ENCODE measurements around the gene TGM3. TPM values are rescaled to one million over a fixed set of nuclear protein-coding genes. Genes with fewer than 3 reads are reported as not detected.

TGM3 gene
- total RNA-seq, 5 donors from 2014 or later (not counting 1 experiment from before 2014, with no cell fraction given) = not detected

DNA sequence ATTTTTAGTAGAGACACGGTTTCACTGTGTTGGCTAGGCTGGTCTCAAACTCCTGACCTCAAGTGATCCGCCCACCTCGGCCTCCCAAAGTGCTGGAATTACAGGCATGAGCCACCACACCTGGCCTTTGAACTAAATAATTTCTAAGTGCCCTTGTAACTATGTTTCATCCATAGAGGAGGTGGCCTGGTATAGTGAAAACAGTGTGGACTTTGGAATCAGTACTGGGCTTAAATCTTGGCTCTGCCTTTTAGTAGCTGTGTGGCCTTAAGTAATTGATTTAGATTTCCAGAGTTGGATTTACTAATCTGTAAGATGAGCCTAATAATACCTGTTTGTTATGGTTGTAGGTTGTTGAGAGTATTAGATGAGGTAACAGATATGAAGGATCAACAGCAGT, 14.2 kb upstream of the TGM3 start:
- Mint-ChIP-seq H3K36me3 (no peaks in the 10 kb centered on the region), H3K4me3 (no peak overlapping the region), H3K27me3 (peaks cover 12 to 18% of the 10 kb centered on the region in 2 donors), H3K4me1 (peaks cover 0 to 8% (median 0%) of the 10 kb centered on the region in 3 donors), H3K27ac (no peak overlapping the region), H3K9me3 (peaks cover 0 to 5% (median 2%) of the 10 kb centered on the region in 3 donors)
- POLR2A ChIA-PET = no interaction called here
- Histone ChIP-seq H3K9me3 (no peaks in the 10 kb centered on the region), H3K27ac (ENCODE audit: low read length) (no peak overlapping the region), H3K4me1 (ENCODE audit: control insufficient read depth in 1 of 2, extremely low read depth in 1 of 2, insufficient read depth in 2 of 2, low read length in 2 of 2) (no peaks in the 10 kb centered on the region), H3K27me3 (replicated peaks in 1 of 2; ENCODE audit: control insufficient read depth in 2 of 2, extremely low read depth in 1 of 2, insufficient read depth in 2 of 2, low read length in 1 of 2) (peaks cover 0 to 18% of the 10 kb centered on the region in 2 experiments), H3K4me3 (ENCODE audit: control insufficient read depth in 1 of 2, extremely low read depth in 1 of 2, low read length in 1 of 2) (no peak overlapping the region), H3K36me3 (ENCODE audit: control insufficient read depth in 2 of 2, extremely low read depth in 1 of 2, insufficient read depth in 1 of 2, low read length in 1 of 2) (no peaks in the 10 kb centered on the region)
- no peak for DNase-seq
- 88% methylated on average over 1 of the region's 3 CpGs for WGBS (ENCODE audit: insufficient coverage)
- ATAC-seq (replicated peaks in 1 of 4) = no peak
- CTCF ChIA-PET = no interaction called here

DNA sequence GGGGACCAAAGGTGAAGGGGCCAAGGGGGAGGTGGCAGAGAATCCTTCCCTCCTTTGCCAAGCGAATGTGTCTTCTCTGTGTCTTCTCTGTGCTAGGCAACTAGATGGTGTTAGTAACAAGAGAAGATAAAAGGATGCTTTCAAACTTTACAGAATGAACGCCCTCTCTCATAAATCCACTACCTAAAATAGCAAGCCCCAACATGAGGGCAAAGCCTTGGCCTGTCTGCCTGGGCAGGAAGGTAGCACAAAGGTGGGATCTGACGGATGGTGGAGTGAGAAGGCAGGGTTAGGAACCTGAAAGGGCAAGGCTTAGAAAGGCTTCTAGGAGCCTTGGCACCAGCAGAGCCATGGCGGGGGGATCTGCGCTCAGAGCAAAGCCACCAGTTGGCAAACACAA, 13.6 kb upstream of the TGM3 start:
- H3K9me3 Mint-ChIP-seq = peaks cover 0 to 5% (median 2%) of the 10 kb centered on the region in 3 donors
- H3K4me1 Mint-ChIP-seq = peaks cover 0 to 8% (median 0%) of the 10 kb centered on the region in 3 donors
- H3K4me3 ChIP-seq (ENCODE audit: control insufficient read depth in 1 of 2, extremely low read depth in 1 of 2, low read length in 1 of 2) = no peak overlapping the region
- peaks cover 12 to 14% of the 10 kb centered on the region in 2 donors for H3K27me3 Mint-ChIP-seq
- H3K9me3 ChIP-seq = no peaks in the 10 kb centered on the region
- DNase-seq (no peak), ATAC-seq (replicated peaks in 1 of 4) (no peak)
- no peaks in the 10 kb centered on the region for H3K4me1 ChIP-seq (ENCODE audit: control insufficient read depth in 1 of 2, extremely low read depth in 1 of 2, insufficient read depth in 2 of 2, low read length in 2 of 2)
- no peak overlapping the region for H3K4me3 Mint-ChIP-seq
- no peaks in the 10 kb centered on the region for H3K36me3 Mint-ChIP-seq
- H3K27me3 ChIP-seq (replicated peaks in 1 of 2; ENCODE audit: control insufficient read depth in 2 of 2, extremely low read depth in 1 of 2, insufficient read depth in 2 of 2, low read length in 1 of 2) = peaks cover 0 to 18% of the 10 kb centered on the region in 2 experiments
- no peaks in the 10 kb centered on the region for H3K36me3 ChIP-seq (ENCODE audit: control insufficient read depth in 2 of 2, extremely low read depth in 1 of 2, insufficient read depth in 1 of 2, low read length in 1 of 2)
- WGBS (ENCODE audit: insufficient coverage) = 80% methylated on average over 2 of the region's 5 CpGs
- H3K27ac ChIP-seq (ENCODE audit: low read length) = no peak overlapping the region
- no peak overlapping the region for H3K27ac Mint-ChIP-seq
- POLR2A ChIA-PET = no interaction called here
- CTCF ChIA-PET = no interaction called here

DNA sequence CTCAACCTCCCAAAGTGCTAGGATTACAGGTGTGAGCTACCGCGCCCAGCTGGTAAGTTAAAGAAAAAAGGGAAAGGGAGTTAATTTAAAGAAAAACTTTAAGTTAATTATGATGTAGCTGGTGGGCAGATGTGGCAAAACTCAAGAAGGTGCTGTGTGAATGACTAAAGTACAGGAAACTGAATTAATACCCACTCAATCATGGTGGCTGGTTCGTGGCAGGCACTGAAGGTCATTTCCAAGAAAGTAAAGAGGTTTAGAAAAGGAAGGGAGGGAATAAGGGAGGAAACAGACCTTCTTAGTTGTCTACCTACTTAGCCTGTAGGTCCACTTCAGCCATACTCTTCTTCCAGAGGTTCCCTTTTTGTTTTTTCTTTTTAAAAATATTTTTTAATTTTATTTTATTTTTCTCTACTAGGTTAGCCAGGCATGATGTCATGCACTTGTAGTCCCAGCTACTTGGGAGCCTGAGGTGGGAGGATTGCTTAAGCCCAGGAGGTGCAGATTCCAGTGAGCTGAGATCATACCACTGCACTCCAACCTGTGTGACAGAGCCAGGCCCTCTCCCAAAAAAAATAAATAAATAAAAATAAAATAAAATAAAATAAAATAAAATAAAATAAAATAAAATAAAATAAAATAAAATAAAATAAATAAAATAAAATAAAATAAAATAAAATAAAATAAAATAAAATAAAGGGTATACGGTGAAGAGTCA, 11.9 kb upstream of the TGM3 start:
- Mint-ChIP-seq H3K36me3 (no peaks in the 10 kb centered on the region), H3K27ac (no peak overlapping the region), H3K4me3 (no peak overlapping the region), H3K27me3 (peaks cover 10% of the 10 kb centered on the region in 2 donors), H3K4me1 (peaks cover 0 to 8% (median 0%) of the 10 kb centered on the region in 3 donors), H3K9me3 (peaks cover 0 to 5% (median 2%) of the 10 kb centered on the region in 3 donors)
- no peaks in the 10 kb centered on the region for H3K36me3 ChIP-seq (ENCODE audit: control insufficient read depth in 2 of 2, extremely low read depth in 1 of 2, insufficient read depth in 1 of 2, low read length in 1 of 2)
- DNase-seq (no peak), ATAC-seq (replicated peaks in 1 of 4) (no peak)
- H3K4me3 ChIP-seq (ENCODE audit: control insufficient read depth in 1 of 2, extremely low read depth in 1 of 2, low read length in 1 of 2) = no peak overlapping the region
- H3K27ac ChIP-seq (ENCODE audit: low read length) = no peak overlapping the region
- ChIA-PET CTCF (no interaction called here), POLR2A (no interaction called here)
- H3K9me3 ChIP-seq = no peaks in the 10 kb centered on the region
- no peaks in the 10 kb centered on the region for H3K4me1 ChIP-seq (ENCODE audit: control insufficient read depth in 1 of 2, extremely low read depth in 1 of 2, insufficient read depth in 2 of 2, low read length in 2 of 2)
- WGBS (ENCODE audit: insufficient coverage) = no CpG with 5 or more reads among the region's 4 CpGs
- H3K27me3 ChIP-seq (replicated peaks in 1 of 2; ENCODE audit: control insufficient read depth in 2 of 2, extremely low read depth in 1 of 2, insufficient read depth in 2 of 2, low read length in 1 of 2) = peaks cover 0 to 15% of the 10 kb centered on the region in 2 experiments

DNA sequence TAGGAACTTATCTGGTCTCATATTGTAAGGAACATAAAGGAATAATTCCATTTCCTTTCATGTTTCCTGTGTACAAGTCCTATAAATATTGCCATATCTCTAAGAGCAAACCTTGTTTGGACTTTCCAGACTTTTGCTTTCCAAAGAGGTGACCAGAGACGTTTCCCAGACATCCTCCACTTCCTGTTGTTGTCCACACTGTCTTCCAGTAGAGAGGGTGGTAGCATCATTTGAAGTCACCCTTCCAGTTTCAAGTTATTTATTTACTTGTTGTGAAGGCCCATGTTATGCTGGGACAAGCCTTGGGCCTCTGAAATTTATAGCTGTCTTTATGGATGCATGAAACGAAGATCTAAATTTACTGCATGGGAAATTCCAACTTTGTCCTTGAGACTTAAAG, 10.6 kb upstream of the TGM3 start:
- Mint-ChIP-seq H3K27ac (no peak overlapping the region), H3K4me1 (peaks cover 0 to 2% (median 0%) of the 10 kb centered on the region in 3 donors), H3K36me3 (no peaks in the 10 kb centered on the region), H3K9me3 (peaks cover 0 to 5% (median 2%) of the 10 kb centered on the region in 3 donors), H3K4me3 (no peak overlapping the region), H3K27me3 (peaks cover 7 to 10% of the 10 kb centered on the region in 2 donors)
- Histone ChIP-seq H3K27ac (ENCODE audit: low read length) (no peak overlapping the region), H3K27me3 (replicated peaks in 1 of 2; ENCODE audit: control insufficient read depth in 2 of 2, extremely low read depth in 1 of 2, insufficient read depth in 2 of 2, low read length in 1 of 2) (peaks cover 0 to 11% of the 10 kb centered on the region in 2 experiments), H3K4me3 (ENCODE audit: control insufficient read depth in 1 of 2, extremely low read depth in 1 of 2, low read length in 1 of 2) (no peak overlapping the region), H3K4me1 (ENCODE audit: control insufficient read depth in 1 of 2, extremely low read depth in 1 of 2, insufficient read depth in 2 of 2, low read length in 2 of 2) (no peaks in the 10 kb centered on the region), H3K36me3 (ENCODE audit: control insufficient read depth in 2 of 2, extremely low read depth in 1 of 2, insufficient read depth in 1 of 2, low read length in 1 of 2) (no peaks in the 10 kb centered on the region), H3K9me3 (no peaks in the 10 kb centered on the region)
- POLR2A ChIA-PET = no interaction called here
- CTCF ChIA-PET = no interaction called here
- no CpG with 5 or more reads among the region's 2 CpGs for WGBS (ENCODE audit: insufficient coverage)
- DNase-seq (no peak), ATAC-seq (replicated peaks in 1 of 4) (no peak)

DNA sequence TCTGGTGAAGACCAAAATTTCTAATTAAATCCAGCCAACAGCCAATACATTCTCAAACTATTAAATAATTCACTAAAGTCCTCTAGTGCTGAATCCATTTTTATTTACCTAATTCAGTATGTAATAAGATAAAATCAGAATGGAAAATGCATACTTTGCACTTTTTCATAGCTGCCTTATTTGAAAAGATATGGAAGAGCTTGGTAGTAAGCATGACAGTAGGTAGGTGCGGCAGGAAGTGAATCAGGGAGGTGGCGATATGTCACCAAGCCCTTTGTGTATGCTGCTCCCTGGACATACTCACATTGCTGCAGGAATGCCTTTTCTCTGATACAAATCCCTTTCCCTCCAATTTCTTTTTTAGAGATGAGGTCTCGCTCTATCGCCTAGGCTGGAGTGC, 10.2 kb upstream of the TGM3 start:
- H3K9me3 Mint-ChIP-seq = peaks cover 0 to 3% (median 2%) of the 10 kb centered on the region in 3 donors
- WGBS (ENCODE audit: insufficient coverage) = 92% methylated on average over 2 of the region's 4 CpGs
- no peak overlapping the region for H3K4me3 Mint-ChIP-seq
- H3K4me1 ChIP-seq (ENCODE audit: control insufficient read depth in 1 of 2, extremely low read depth in 1 of 2, insufficient read depth in 2 of 2, low read length in 2 of 2) = no peaks in the 10 kb centered on the region
- CTCF ChIA-PET = no interaction called here
- H3K27ac Mint-ChIP-seq = no peak overlapping the region
- POLR2A ChIA-PET = no interaction called here
- H3K27ac ChIP-seq (ENCODE audit: low read length) = no peak overlapping the region
- no peaks in the 10 kb centered on the region for H3K36me3 Mint-ChIP-seq
- ATAC-seq (replicated peaks in 1 of 4) = no peak
- no peak overlapping the region for H3K4me3 ChIP-seq (ENCODE audit: control insufficient read depth in 1 of 2, extremely low read depth in 1 of 2, low read length in 1 of 2)
- no peak for DNase-seq
- H3K4me1 Mint-ChIP-seq = no peaks in the 10 kb centered on the region
- H3K9me3 ChIP-seq = no peaks in the 10 kb centered on the region
- H3K36me3 ChIP-seq (ENCODE audit: control insufficient read depth in 2 of 2, extremely low read depth in 1 of 2, insufficient read depth in 1 of 2, low read length in 1 of 2) = no peaks in the 10 kb centered on the region
- peaks cover 0 to 14% of the 10 kb centered on the region in 2 experiments for H3K27me3 ChIP-seq (replicated peaks in 1 of 2; ENCODE audit: control insufficient read depth in 2 of 2, extremely low read depth in 1 of 2, insufficient read depth in 2 of 2, low read length in 1 of 2)
- peaks cover 7 to 9% of the 10 kb centered on the region in 2 donors for H3K27me3 Mint-ChIP-seq

DNA sequence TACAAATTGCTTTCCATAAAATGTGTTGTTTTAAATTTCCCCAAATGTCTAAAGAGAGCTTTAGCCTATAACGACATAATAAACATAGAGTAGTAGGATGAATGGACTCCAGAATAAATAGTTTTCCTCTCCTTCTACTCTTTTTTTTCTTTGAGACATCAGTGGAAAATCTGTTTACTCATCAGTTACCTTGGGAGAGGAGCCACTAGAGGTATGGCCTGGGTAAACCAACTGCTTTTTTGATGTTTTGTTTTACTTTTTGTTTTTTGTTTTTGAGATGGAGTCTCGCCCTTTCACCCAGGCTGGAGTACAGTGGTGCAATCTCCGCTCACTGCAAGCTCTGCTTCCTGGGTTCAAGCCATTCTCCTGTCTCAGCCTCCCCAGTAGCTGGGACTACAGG, 8.3 kb upstream of the TGM3 start:
- ATAC-seq (replicated peaks in 1 of 4) (no peak), DNase-seq (no peak)
- Mint-ChIP-seq H3K4me1 (no peaks in the 10 kb centered on the region), H3K27ac (no peak overlapping the region), H3K9me3 (no peaks in the 10 kb centered on the region), H3K27me3 (peaks cover 8 to 11% of the 10 kb centered on the region in 2 donors), H3K4me3 (no peak overlapping the region), H3K36me3 (no peaks in the 10 kb centered on the region)
- Histone ChIP-seq H3K27ac (ENCODE audit: low read length) (no peak overlapping the region), H3K4me1 (ENCODE audit: control insufficient read depth in 1 of 2, extremely low read depth in 1 of 2, insufficient read depth in 2 of 2, low read length in 2 of 2) (no peaks in the 10 kb centered on the region), H3K9me3 (no peaks in the 10 kb centered on the region), H3K36me3 (ENCODE audit: control insufficient read depth in 2 of 2, extremely low read depth in 1 of 2, insufficient read depth in 1 of 2, low read length in 1 of 2) (no peaks in the 10 kb centered on the region), H3K27me3 (replicated peaks in 1 of 2; ENCODE audit: control insufficient read depth in 2 of 2, extremely low read depth in 1 of 2, insufficient read depth in 2 of 2, low read length in 1 of 2) (peaks cover 0 to 11% of the 10 kb centered on the region in 2 experiments), H3K4me3 (ENCODE audit: control insufficient read depth in 1 of 2, extremely low read depth in 1 of 2, low read length in 1 of 2) (no peak overlapping the region)
- ChIA-PET POLR2A (no interaction called here), CTCF (no interaction called here)
- 80% methylated on average over 1 of the region's 3 CpGs for WGBS (ENCODE audit: insufficient coverage)
